SK-N-SH treated with all-trans-retinoic acid at 6 μM for 48 hours (cell line): ENCODE measurements around the gene TRIL.

Experiments used
- ATAC-seq: fragments of 200-7000 bp; cut with Tn5 transposase; 3 replicates; pipeline ENCODE4 v1.9.1; 2020; ENCODE audit warnings: mild to moderate bottlenecking, moderate library complexity
- ARNTL ChIP-seq: fragments of 450-650 bp; formaldehyde crosslinking; IDR thresholded peaks from 2 replicates; pipeline ENCODE4 v1.5.0; 2020; ENCODE audit warnings: low read depth, mild to moderate bottlenecking, moderate library complexity, borderline replicate concordance
- BACH2 ChIP-seq: fragments of 250-450 bp; sonication (Bioruptor Pico); IDR thresholded peaks from 2 replicates; pipeline ENCODE4 v1.9.0; 2021; ENCODE audit warnings: mild to moderate bottlenecking, borderline replicate concordance
- CSDC2 ChIP-seq: fragments of 250-450 bp; sonication (Bioruptor Pico); IDR thresholded peaks from 2 replicates; pipeline ENCODE4 v1.5.0; 2020; ENCODE audit warnings: mild to moderate bottlenecking, moderate library complexity
- ISL1 ChIP-seq: fragments of 250-450 bp; sonication (Bioruptor Pico); IDR thresholded peaks from 2 replicates; pipeline ENCODE4 v2.1.2; 2022; ENCODE audit warnings: mild to moderate bottlenecking, moderate library complexity
- OSR1 ChIP-seq: fragments of 250-450 bp; sonication (Bioruptor Pico); IDR thresholded peaks from 2 replicates; pipeline ENCODE4 v1.8.0; 2022; ENCODE audit warnings: moderate library complexity, mild to moderate bottlenecking, inconsistent platforms
- PPARA ChIP-seq: fragments of 250-450 bp; sonication (Bioruptor Pico); IDR thresholded peaks from 2 replicates; pipeline ENCODE4 v1.5.0; 2020; ENCODE audit warnings: mild to moderate bottlenecking, borderline replicate concordance
- RARB ChIP-seq: fragments of 250-450 bp; sonication (Bioruptor Pico); IDR thresholded peaks from 2 replicates; pipeline ENCODE4 v1.8.0; 2021; ENCODE audit warnings: mild to moderate bottlenecking, moderate library complexity
- SNAI2 ChIP-seq: fragments of 250-450 bp; sonication (Bioruptor Pico); IDR thresholded peaks from 2 replicates; pipeline ENCODE4 v1.5.0; 2020; ENCODE audit warnings: mild to moderate bottlenecking, moderate library complexity
- TCF4 ChIP-seq: fragments of 250-450 bp; sonication (Bioruptor Pico); IDR thresholded peaks from 2 replicates; pipeline ENCODE4 v1.8.0; 2021; ENCODE audit warnings: mild to moderate bottlenecking, moderate library complexity, borderline replicate concordance
- ZFP3 ChIP-seq: fragments of 250-450 bp; sonication (Bioruptor Pico); IDR thresholded peaks from 2 replicates; pipeline ENCODE4 v1.5.0; 2020; ENCODE audit warnings: mild to moderate bottlenecking, moderate library complexity
- ZFP30 ChIP-seq: fragments of 450-650 bp; formaldehyde crosslinking; IDR thresholded peaks from 2 replicates; pipeline ENCODE4 v1.5.0; 2022; ENCODE audit warnings: mild to moderate bottlenecking, moderate library complexity
- ZNF565 ChIP-seq: fragments of 450-650 bp; formaldehyde crosslinking; conservative IDR thresholded peaks from 2 replicates; pipeline ENCODE4 v1.5.0; 2020; ENCODE audit warnings: low read depth, mild to moderate bottlenecking, moderate library complexity
- ZNF70 ChIP-seq: fragments of 450-650 bp; formaldehyde crosslinking; IDR thresholded peaks from 2 replicates; pipeline ENCODE4 v1.5.0; 2020; ENCODE audit warnings: mild to moderate bottlenecking, moderate library complexity
- ZNF8 ChIP-seq: fragments of 450-650 bp; formaldehyde crosslinking; IDR thresholded peaks from 2 replicates; pipeline ENCODE4 v1.5.0; 2020; ENCODE audit warnings: mild to moderate bottlenecking, moderate library complexity
- TF ChIP-seq, protein P1 (sequence below): fragments of 250-450 bp; sonication (Bioruptor Pico); IDR thresholded peaks from 2 replicates; pipeline ENCODE4 v1.5.1; 2021; ENCODE audit warnings: mild to moderate bottlenecking, moderate library complexity
- TF ChIP-seq, protein P2 (sequence below): fragments of 250-450 bp; sonication (Bioruptor Pico); IDR thresholded peaks from 2 replicates; pipeline ENCODE4 v1.5.0; 2020; ENCODE audit warnings: mild to moderate bottlenecking, moderate library complexity
- TF ChIP-seq, protein P3 (sequence below): fragments of 250-450 bp; sonication (Bioruptor Pico); IDR thresholded peaks from 2 replicates; pipeline ENCODE4 v1.5.1; 2020; ENCODE audit warnings: low read depth, mild to moderate bottlenecking, moderate library complexity

Gene TRIL

DNA sequence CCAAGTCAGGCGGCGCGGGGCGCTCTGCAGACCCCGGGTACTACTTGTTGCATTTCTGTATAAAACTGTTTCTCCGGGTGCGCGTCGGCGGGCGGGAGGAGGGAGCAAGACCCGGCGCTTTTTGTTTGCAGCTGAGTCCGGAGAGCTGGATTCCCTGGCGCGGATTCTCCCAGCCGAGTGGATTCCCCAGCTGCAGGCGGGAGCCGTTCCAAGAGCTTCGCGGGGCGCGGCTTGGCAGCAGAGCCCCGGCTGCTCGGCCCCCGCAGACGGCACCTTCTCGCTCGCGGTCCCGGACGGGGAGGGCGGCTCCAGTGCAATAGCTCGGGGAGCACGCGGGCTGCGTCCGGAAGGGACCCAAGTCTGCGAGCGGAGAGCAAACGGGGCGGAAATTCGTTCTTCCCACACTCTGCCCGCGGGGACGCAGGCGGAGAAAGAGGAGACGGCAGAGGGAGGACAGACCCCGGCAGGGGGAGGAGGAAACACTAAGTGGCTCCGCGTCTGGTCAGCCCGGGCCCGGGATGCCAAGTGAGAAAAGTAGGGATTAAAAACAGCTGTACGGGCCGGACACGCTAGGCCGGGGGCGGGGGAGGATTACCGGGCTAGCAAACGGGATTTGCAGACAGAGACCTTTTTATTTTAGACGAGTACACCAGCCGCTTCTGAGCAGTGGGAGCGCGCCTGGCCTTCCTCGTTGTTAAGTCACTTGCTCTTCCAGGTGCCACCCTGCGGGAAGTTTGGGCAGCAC lies at the start of gene TRIL:
TSS of gene TRIL (minus strand) at position 96 of the 745 bp plus-strand sequence. CDS start 284 bp downstream, outside the sequence.
- no peak for TF ChIP-seq ISL1
- no peak for TF ChIP-seq CSDC2 (CRISPR knock-in tag)
- peak; percentile 52 for TF ChIP-seq TCF4
- no peak for TF ChIP-seq RARB (CRISPR knock-in tag)
- TF ChIP-seq ZNF70 (CRISPR knock-in tag) = peak; percentile 23
- TF ChIP-seq ZFP3 = peak; percentile 30; the same call in 1 of the 2 replicates
- TF ChIP-seq ZFP30 = peak; percentile 77
- ATAC-seq = peak; percentile 47

DNA sequence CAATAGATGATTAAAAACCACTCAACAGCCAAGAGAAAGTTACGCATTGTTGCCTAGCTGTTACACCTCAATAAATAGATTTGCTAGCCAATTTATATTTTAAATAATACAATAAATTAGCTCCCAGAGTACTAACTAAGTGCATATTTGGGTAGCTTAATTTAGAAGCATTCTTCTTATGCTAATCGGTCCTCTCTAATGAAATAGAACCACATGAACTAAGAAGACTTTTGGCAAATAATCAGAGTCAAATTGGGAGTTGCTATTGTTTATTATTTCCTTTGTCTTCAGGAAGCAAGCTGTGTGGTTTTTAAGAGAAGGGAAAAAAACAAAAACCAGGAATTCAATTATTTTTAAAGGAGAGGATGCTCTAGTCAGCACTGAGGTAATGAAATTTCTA lies 49.0 kb upstream of the TRIL start:
- ATAC-seq = no peak
- no peak for TF ChIP-seq OSR1
- no peak for TF ChIP-seq ZNF565

GRCh38 chr7:29005829-29006228 lies 47.7 kb upstream of the TRIL start:
- TF ChIP-seq ZNF8 = no peak
- no peak for TF ChIP-seq ARNTL (CRISPR knock-in tag)
- TF ChIP-seq ZNF565 = no peak
- TF ChIP-seq ZFP3 = no peak
- TF ChIP-seq, protein P1, sequence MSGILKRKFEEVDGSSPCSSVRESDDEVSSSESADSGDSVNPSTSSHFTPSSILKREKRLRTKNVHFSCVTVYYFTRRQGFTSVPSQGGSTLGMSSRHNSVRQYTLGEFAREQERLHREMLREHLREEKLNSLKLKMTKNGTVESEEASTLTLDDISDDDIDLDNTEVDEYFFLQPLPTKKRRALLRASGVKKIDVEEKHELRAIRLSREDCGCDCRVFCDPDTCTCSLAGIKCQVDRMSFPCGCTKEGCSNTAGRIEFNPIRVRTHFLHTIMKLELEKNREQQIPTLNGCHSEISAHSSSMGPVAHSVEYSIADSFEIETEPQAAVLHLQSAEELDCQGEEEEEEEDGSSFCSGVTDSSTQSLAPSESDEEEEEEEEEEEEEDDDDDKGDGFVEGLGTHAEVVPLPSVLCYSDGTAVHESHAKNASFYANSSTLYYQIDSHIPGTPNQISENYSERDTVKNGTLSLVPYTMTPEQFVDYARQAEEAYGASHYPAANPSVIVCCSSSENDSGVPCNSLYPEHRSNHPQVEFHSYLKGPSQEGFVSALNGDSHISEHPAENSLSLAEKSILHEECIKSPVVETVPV (CRISPR knock-in tag) = no peak
- TF ChIP-seq RARB (CRISPR knock-in tag) = no peak
- no peak for TF ChIP-seq BACH2
- TF ChIP-seq, protein P2, sequence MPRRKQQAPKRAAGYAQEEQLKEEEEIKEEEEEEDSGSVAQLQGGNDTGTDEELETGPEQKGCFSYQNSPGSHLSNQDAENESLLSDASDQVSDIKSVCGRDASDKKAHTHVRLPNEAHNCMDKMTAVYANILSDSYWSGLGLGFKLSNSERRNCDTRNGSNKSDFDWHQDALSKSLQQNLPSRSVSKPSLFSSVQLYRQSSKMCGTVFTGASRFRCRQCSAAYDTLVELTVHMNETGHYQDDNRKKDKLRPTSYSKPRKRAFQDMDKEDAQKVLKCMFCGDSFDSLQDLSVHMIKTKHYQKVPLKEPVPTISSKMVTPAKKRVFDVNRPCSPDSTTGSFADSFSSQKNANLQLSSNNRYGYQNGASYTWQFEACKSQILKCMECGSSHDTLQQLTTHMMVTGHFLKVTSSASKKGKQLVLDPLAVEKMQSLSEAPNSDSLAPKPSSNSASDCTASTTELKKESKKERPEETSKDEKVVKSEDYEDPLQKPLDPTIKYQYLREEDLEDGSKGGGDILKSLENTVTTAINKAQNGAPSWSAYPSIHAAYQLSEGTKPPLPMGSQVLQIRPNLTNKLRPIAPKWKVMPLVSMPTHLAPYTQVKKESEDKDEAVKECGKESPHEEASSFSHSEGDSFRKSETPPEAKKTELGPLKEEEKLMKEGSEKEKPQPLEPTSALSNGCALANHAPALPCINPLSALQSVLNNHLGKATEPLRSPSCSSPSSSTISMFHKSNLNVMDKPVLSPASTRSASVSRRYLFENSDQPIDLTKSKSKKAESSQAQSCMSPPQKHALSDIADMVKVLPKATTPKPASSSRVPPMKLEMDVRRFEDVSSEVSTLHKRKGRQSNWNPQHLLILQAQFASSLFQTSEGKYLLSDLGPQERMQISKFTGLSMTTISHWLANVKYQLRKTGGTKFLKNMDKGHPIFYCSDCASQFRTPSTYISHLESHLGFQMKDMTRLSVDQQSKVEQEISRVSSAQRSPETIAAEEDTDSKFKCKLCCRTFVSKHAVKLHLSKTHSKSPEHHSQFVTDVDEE (CRISPR knock-in tag) = no peak
- no peak for TF ChIP-seq ZFP30
- TF ChIP-seq ISL1 = no peak
- TF ChIP-seq, protein P3, sequence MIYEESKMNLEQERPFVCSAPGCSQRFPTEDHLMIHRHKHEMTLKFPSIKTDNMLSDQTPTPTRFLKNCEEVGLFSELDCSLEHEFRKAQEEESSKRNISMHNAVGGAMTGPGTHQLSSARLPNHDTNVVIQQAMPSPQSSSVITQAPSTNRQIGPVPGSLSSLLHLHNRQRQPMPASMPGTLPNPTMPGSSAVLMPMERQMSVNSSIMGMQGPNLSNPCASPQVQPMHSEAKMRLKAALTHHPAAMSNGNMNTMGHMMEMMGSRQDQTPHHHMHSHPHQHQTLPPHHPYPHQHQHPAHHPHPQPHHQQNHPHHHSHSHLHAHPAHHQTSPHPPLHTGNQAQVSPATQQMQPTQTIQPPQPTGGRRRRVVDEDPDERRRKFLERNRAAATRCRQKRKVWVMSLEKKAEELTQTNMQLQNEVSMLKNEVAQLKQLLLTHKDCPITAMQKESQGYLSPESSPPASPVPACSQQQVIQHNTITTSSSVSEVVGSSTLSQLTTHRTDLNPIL (CRISPR knock-in tag) = no peak
- no peak for TF ChIP-seq CSDC2 (CRISPR knock-in tag)
- no peak for TF ChIP-seq PPARA
- peak; percentile 53; the same call in 2 of the 3 replicates for ATAC-seq

- ATAC-seq = no peak
- TF ChIP-seq ZNF70 (CRISPR knock-in tag) = no peak
- TF ChIP-seq, protein P2 (CRISPR knock-in tag) = no peak
- no peak for TF ChIP-seq ISL1
- no peak for TF ChIP-seq ZNF565
- TF ChIP-seq SNAI2 (CRISPR knock-in tag) = no peak
These were observed 47.3 kb upstream of the TRIL start for GRCh38 chr7:29005406-29005805.

- TF ChIP-seq, protein P1 (CRISPR knock-in tag) = no peak
- TF ChIP-seq ZFP3 (no peak), ARNTL (CRISPR knock-in tag) (no peak)
- ATAC-seq = no peak
These were observed 45.6 kb upstream of the TRIL start for GRCh38 chr7:29003703-29004102.
